OCI-LY1 (cell line): ENCODE results near the gene PCDHB13.
"Not testable (repeated sequence)": the region's sequence is repeated elsewhere in the genome, so short reads cannot be mapped to it uniquely, and the experiment has no call there.

Source experiments
- H2AFZ ChIP-seq: fragments of 200-600 bp; sonication (generic), shearing (Covaris generic); 2 replicates; pipeline ENCODE4 v1.6.0; 2014; ENCODE audit warnings: antibody characterized with exemption, mild to moderate bottlenecking, low read length
- H3F3A ChIP-seq: fragments of 200-600 bp; sonication (generic), shearing (Covaris generic); 2 replicates; pipeline ENCODE4 v1.6.0; 2014; ENCODE audit warnings: mild to moderate bottlenecking, antibody characterized with exemption, low read length, moderate library complexity; ENCODE audit not compliant: insufficient read depth
- H3K27ac ChIP-seq: fragments of 200-600 bp; sonication (generic); 2 replicates; pipeline ENCODE4 v1.5.1; 2014; ENCODE audit warnings: low read length, mixed run types, mild to moderate bottlenecking, low read depth; ENCODE audit not compliant: poor library complexity, severe bottlenecking
- H3K27me3 ChIP-seq: fragments of 200-600 bp; sonication (generic); 2 replicates; pipeline ENCODE4 v1.6.0; 2014; ENCODE audit warnings: antibody characterized with exemption, mild to moderate bottlenecking, low read length, moderate library complexity; ENCODE audit not compliant: insufficient read depth
- H3K36me3 ChIP-seq: fragments of 200-600 bp; sonication (generic); 2 replicates; pipeline ENCODE4 v1.6.1; 2014; ENCODE audit warnings: mild to moderate bottlenecking, antibody characterized with exemption, low read length, moderate library complexity, mixed read lengths; ENCODE audit not compliant: insufficient read depth
- H3K4me1 ChIP-seq: fragments of 200-600 bp; sonication (generic); 2 replicates; pipeline ENCODE4 v1.5.1; 2014; ENCODE audit warnings: mild to moderate bottlenecking, low read length, moderate library complexity; ENCODE audit not compliant: insufficient read depth, severe bottlenecking
- H3K4me2 ChIP-seq: fragments of 200-600 bp; sonication (generic), shearing (Covaris generic); 2 replicates; pipeline ENCODE4 v1.6.1; 2014; ENCODE audit warnings: low read length
- H3K4me3 ChIP-seq: fragments of 200-600 bp; sonication (generic); 2 replicates; pipeline ENCODE4 v1.5.1; 2014; ENCODE audit warnings: low read length, low read depth, mild to moderate bottlenecking, mixed read lengths; ENCODE audit not compliant: poor library complexity, severe bottlenecking
- H3K79me2 ChIP-seq: fragments of 200-600 bp; shearing (Covaris generic); 2 replicates; pipeline ENCODE4 v1.6.1; 2016; ENCODE audit warnings: mixed run types, low read length, mixed read lengths; ENCODE audit not compliant: insufficient read depth
- H3K9ac ChIP-seq: fragments of 200-600 bp; sonication (generic), shearing (Covaris generic); 2 replicates; pipeline ENCODE4 v1.6.1; 2014; ENCODE audit warnings: mild to moderate bottlenecking, low read length, mixed read lengths
- H3K9me2 ChIP-seq: fragments of 200-600 bp; sonication (generic), shearing (Covaris generic); 2 replicates; pipeline ENCODE4 v1.6.1; 2014; ENCODE audit warnings: low read depth, mild to moderate bottlenecking, low read length, mixed read lengths
- H3K9me3 ChIP-seq: fragments of 200-600 bp; shearing (Covaris generic); 2 replicates; pipeline ENCODE4 v1.6.1; 2014; ENCODE audit warnings: low read length, mixed read lengths
- H4K20me1 ChIP-seq: fragments of 200-600 bp; sonication (generic), shearing (Covaris generic); 2 replicates; pipeline ENCODE4 v1.6.0; 2016; ENCODE audit warnings: mild to moderate bottlenecking, low read length; ENCODE audit not compliant: insufficient read depth
- EZH2 ChIP-seq: fragments of 200-600 bp; sonication (generic), shearing (Covaris generic); IDR thresholded peaks from 2 replicates; pipeline ENCODE4 v1.8.0; 2017; ENCODE audit warnings: borderline replicate concordance, mixed run types, mild to moderate bottlenecking, antibody characterized with exemption, low read length, moderate library complexity, mixed read lengths
- TF ChIP-seq, protein P1 (sequence below): fragments of 200-600 bp; sonication (generic), shearing (Covaris generic); IDR thresholded peaks from 2 replicates; pipeline ENCODE4 v1.5.1; 2017; ENCODE audit warnings: mild to moderate bottlenecking, antibody characterized with exemption, low read length, moderate library complexity, mixed read lengths

The PCDHB13 gene

DNA sequence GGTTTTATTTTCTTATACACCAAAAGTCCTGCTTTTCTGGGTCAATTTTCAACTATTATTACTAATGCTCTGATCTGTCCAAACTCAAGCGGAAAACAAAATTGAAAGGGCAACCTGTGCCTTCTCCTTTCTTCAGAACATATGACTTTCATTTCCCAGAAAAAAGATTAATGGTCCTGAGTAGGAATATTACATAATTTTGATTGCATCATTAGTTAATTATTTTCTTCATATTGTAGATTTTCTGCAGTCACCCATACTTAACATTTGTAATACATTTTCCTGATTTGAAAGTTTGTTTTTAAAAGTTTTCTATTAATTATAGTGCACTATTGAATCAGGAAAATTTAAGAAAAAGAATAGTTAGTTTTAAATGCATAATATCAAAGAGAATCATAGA, 37.8 kb upstream of the PCDHB13 start:
- Histone ChIP-seq H3K9ac (no peak overlapping the region), H4K20me1 (no peaks in the 10 kb centered on the region), H3K4me2 (no peak overlapping the region), H3K9me2 (no peaks in the 10 kb centered on the region), H3K4me3 (no peak overlapping the region), H3K9me3 (no peaks in the 10 kb centered on the region), H3K4me1 (no peaks in the 10 kb centered on the region), H2AFZ (no peak overlapping the region), H3K79me2 (no peaks in the 10 kb centered on the region), H3K27ac (no peak overlapping the region), H3K27me3 (no peaks in the 10 kb centered on the region), H3K36me3 (no peaks in the 10 kb centered on the region), H3F3A (no peaks in the 10 kb centered on the region)
- TF ChIP-seq EZH2: no peak
- TF ChIP-seq, protein P1, sequence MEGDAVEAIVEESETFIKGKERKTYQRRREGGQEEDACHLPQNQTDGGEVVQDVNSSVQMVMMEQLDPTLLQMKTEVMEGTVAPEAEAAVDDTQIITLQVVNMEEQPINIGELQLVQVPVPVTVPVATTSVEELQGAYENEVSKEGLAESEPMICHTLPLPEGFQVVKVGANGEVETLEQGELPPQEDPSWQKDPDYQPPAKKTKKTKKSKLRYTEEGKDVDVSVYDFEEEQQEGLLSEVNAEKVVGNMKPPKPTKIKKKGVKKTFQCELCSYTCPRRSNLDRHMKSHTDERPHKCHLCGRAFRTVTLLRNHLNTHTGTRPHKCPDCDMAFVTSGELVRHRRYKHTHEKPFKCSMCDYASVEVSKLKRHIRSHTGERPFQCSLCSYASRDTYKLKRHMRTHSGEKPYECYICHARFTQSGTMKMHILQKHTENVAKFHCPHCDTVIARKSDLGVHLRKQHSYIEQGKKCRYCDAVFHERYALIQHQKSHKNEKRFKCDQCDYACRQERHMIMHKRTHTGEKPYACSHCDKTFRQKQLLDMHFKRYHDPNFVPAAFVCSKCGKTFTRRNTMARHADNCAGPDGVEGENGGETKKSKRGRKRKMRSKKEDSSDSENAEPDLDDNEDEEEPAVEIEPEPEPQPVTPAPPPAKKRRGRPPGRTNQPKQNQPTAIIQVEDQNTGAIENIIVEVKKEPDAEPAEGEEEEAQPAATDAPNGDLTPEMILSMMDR: no peak

DNA sequence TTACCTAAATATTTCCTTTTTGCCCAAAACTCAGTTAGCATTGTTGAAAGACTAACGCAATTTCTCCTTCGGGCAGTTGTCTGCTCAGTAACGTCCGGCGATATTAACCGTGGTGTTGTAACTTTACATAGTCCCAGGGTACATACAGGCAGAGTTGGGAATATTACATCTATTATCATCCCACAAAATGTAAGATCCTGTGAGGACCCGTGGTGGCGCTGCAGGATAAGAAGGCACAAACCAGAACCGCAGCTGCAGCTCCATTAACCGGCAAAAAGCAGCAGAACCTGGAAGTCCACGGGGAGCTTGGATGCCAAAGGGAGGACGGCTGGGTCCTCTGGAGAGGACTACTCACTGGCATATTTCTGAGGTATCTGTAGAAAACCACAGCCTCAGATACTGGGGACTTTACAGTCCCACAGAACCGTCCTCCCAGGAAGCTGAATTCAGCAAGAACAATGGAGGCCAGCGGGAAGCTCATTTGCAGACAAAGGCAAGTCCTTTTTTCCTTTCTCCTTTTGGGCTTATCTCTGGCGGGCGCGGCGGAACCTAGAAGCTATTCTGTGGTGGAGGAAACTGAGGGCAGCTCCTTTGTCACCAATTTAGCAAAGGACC, 36.0 kb upstream of the PCDHB13 start, which contains the start of gene PCDHB8:
TSS of gene PCDHB8 (plus strand) at position 214 of the 615 bp plus-strand sequence. CDS start at position 459, 245 bp downstream.
- H3K9ac ChIP-seq, H2AFZ ChIP-seq, H3K36me3 ChIP-seq, H3F3A ChIP-seq, H3K27me3 ChIP-seq, H3K79me2 ChIP-seq, H4K20me1 ChIP-seq, H3K4me1 ChIP-seq, H3K9me2 ChIP-seq, H3K27ac ChIP-seq, H3K4me2 ChIP-seq, H3K9me3 ChIP-seq, H3K4me3 ChIP-seq: not testable (repeated sequence)

DNA sequence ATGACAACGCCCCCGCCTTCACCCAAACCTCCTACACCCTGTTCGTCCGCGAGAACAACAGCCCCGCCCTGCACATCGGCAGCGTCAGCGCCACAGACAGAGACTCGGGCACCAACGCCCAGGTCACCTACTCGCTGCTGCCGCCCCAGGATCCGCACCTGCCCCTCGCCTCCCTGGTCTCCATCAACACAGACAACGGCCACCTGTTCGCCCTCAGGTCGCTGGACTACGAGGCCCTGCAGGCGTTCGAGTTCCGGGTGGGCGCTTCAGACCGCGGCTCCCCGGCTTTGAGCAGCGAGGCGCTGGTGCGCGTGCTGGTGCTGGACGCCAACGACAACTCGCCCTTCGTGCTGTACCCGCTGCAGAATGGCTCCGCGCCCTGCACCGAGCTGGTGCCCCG, 34.3 kb upstream of the PCDHB13 start:
- not testable (repeated sequence) for H4K20me1 ChIP-seq, H3F3A ChIP-seq, H3K27ac ChIP-seq, H3K27me3 ChIP-seq, H3K4me3 ChIP-seq, H3K4me1 ChIP-seq, H3K4me2 ChIP-seq, H3K9ac ChIP-seq, H3K9me3 ChIP-seq, H3K36me3 ChIP-seq, H3K9me2 ChIP-seq, H2AFZ ChIP-seq, H3K79me2 ChIP-seq

DNA sequence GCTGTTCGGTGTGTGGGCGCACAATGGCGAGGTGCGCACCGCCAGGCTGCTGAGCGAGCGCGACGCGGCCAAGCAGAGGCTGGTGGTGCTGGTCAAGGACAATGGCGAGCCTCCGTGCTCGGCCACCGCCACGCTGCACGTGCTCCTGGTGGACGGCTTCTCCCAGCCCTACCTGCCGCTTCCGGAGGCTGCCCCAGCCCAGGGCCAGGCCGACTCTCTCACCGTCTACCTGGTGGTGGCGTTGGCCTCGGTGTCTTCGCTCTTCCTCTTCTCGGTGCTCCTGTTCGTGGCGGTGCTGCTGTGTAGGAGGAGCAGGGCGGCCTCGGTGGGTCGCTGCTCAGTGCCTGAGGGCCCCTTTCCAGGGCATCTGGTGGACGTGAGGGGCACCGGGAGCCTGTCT, 33.8 kb upstream of the PCDHB13 start:
- H3K4me2 ChIP-seq, H3K9ac ChIP-seq, H3K4me1 ChIP-seq, H3F3A ChIP-seq, H3K79me2 ChIP-seq, H2AFZ ChIP-seq, H3K4me3 ChIP-seq, H4K20me1 ChIP-seq, H3K27me3 ChIP-seq, H3K9me2 ChIP-seq, H3K27ac ChIP-seq, H3K36me3 ChIP-seq, H3K9me3 ChIP-seq: not testable (repeated sequence)

DNA sequence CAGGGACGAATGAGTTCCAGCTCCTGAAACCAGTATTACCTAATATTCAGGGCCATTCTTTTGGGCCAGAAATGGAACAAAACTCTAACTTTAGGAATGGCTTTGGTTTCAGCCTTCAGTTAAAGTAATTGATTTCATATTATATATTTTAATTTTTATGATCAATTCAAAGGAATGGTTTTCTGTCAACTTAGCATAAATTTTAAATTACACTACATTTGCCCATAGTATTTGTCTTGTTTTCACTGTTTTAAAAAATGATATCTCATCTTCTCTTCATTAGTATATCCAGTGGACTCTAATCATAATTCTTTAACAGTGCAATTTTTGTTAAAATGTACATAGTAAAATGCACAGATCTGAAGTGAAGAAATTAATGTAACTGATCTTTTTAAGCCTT, 33.4 kb upstream of the PCDHB13 start:
- Histone ChIP-seq H3K27ac (no peak overlapping the region), H3F3A (no peaks in the 10 kb centered on the region), H2AFZ (no peak overlapping the region), H3K9me2 (no peaks in the 10 kb centered on the region), H3K27me3 (no peaks in the 10 kb centered on the region), H3K4me1 (no peaks in the 10 kb centered on the region), H3K9ac (no peak overlapping the region), H3K4me2 (no peak overlapping the region), H4K20me1 (no peaks in the 10 kb centered on the region), H3K9me3 (no peaks in the 10 kb centered on the region), H3K36me3 (no peaks in the 10 kb centered on the region), H3K79me2 (no peaks in the 10 kb centered on the region), H3K4me3 (no peak overlapping the region)
- no peak for TF ChIP-seq EZH2
- TF ChIP-seq, protein P1: no peak
